GM21447 (cell line): ENCODE data around the gene SLITRK6.
"Not testable (repeated sequence)": the region's sequence is repeated elsewhere in the genome, so short reads cannot be mapped to it uniquely, and the experiment has no call there.

Experiments
- ATAC-seq: cut with Tn5 transposase; IDR thresholded peaks from one replicate; pipeline ENCODE4 v1.9.1; 2021; ENCODE audit not compliant: unreplicated experiment

Gene SLITRK6, protein sequence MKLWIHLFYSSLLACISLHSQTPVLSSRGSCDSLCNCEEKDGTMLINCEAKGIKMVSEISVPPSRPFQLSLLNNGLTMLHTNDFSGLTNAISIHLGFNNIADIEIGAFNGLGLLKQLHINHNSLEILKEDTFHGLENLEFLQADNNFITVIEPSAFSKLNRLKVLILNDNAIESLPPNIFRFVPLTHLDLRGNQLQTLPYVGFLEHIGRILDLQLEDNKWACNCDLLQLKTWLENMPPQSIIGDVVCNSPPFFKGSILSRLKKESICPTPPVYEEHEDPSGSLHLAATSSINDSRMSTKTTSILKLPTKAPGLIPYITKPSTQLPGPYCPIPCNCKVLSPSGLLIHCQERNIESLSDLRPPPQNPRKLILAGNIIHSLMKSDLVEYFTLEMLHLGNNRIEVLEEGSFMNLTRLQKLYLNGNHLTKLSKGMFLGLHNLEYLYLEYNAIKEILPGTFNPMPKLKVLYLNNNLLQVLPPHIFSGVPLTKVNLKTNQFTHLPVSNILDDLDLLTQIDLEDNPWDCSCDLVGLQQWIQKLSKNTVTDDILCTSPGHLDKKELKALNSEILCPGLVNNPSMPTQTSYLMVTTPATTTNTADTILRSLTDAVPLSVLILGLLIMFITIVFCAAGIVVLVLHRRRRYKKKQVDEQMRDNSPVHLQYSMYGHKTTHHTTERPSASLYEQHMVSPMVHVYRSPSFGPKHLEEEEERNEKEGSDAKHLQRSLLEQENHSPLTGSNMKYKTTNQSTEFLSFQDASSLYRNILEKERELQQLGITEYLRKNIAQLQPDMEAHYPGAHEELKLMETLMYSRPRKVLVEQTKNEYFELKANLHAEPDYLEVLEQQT

DNA sequence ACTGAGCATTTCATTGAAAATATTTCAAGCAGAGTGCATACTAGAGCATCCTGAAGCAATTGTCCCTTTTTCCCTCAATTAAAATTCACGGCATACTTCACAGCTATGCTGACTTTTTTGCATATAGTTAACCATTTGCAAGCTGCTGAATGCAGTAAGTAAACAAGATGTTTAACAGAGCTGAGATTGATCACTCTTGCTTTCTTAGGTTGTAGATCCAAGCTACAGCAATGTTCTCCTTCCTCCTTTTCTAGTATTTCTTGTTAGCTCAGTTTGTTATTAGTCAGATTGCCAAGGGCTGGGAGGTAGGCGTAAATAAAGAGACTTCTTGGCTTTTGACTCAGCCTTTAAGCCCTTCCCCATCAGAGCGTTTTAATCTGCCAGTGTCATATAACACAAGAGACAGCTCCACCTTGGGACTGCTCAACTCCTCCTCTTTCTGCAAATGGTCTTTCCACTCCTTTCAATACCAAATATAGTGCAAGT is at the start of gene SLITRK6:
Gene SLITRK6, minus strand, starts transcription at position 323 of the 486 bp plus-strand sequence. CDS start 2,911 bp downstream, outside the sequence.
- no peak for ATAC-seq

DNA sequence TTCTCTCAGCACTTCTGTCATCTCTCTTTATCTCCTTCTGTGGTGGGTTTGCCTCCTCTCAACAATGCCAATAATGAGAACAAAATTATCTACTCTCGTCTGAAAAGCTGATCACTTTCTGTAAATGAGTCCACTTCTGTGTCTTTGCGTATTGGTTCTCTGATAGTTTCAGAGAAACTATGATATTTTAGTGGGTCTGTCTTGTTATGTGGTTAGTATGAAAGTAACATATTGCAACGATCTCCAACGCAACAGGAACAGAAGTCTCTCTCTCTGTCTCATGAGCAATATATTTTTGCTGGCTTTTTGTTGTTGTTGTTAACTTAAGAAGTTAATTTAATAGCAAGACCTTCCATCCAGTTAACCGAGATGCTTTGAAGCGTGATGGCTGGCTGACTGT is 47.8 kb upstream of the SLITRK6 start:
- ATAC-seq, result no peak

DNA sequence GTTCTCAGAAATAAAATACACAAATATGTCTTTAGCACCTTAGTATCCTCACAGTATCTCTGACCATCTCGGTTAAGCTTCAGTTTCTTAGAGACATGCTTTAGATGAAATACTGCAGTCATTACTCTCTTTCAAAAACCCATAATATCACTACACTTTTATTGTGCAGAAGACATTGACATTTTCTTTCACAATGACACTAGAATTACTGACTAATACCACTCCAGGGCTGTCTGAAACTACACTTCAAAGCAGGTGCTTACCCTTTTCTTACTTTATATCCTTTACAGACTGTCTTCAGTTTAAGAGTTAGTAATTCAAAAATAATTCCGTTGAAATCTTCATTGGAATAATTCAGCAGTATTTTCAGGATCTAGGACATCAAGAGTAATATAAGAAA is 42.2 kb upstream of the SLITRK6 start:
- no peak for ATAC-seq

GRCh38 chr13:85833921-85834320 is 34.7 kb upstream of the SLITRK6 start:
- ATAC-seq, result no peak

DNA sequence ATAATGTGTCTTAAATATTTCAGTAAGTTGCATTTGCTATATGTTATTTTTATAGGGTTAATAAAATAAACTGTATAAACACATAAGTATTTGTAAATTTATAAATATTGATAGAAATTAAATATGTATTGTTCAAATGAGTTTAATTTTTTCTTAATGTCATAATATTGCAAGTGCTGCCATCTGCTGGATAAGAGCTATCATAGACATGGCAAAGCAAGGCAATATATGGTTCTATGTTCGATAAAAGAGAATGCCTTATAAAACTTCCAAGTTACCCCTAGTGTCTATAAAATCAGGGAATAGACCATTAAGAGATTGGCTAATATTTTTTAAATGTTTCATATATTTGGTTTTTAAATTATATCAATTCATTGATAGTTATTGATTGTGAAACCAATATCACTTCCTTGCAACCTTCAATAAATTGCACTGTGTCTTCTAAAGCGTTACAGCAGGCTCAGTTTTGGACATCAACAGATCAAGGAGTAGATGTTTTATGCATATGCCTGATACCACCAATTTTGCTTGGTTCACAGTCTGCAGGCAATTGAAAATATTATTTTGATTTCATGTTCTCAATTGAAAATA is 29.0 kb upstream of the SLITRK6 start:
- no peak for ATAC-seq

- ATAC-seq, result no peak
These were observed 26.2 kb upstream of the SLITRK6 start for GRCh38 chr13:85825454-85825853.

- ATAC-seq, result no peak
These were observed 24.6 kb upstream of the SLITRK6 start for GRCh38 chr13:85823832-85824231.

GRCh38 chr13:85819513-85819912 is 20.3 kb upstream of the SLITRK6 start:
- no peak for ATAC-seq

GRCh38 chr13:85816413-85816812 is 17.2 kb upstream of the SLITRK6 start:
- ATAC-seq, result no peak

DNA sequence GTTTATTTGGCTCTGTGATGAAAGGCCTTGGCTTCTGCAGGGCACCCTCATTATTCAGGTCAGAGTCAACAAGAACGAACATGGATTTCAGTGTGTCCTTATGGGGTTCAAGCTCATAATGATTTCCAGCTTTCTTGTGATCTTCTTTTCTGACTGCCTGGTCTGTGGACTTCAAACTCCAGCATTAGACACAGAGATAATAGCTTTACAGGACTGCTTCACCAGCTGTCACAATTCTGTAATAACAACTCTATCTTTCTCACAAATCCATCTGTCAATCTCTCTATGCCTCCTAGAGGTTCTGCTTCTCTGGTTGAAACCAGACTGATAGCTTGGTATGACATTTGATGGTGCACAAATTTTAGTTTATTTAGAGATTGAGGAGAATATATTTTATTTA is 13.1 kb upstream of the SLITRK6 start:
- ATAC-seq, result no peak

DNA sequence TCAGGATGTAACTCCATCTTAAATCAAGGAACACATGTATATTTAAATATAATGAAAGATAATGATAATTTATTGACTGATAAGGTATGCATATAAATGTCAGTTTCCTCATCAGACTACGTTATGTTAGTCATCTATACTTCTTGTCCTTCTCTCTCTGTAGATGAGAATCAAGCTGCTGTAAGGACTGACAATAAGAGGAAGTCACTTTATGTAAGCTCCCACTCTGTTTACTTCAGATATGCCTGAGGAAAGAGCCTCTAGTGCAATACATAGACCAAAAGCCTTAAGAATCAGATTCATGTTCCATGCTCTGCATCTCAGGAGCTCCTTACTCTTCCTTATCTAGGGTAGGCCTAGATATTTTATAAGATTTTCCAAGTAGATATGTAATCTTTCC is 9.6 kb upstream of the SLITRK6 start:
- no peak for ATAC-seq

DNA sequence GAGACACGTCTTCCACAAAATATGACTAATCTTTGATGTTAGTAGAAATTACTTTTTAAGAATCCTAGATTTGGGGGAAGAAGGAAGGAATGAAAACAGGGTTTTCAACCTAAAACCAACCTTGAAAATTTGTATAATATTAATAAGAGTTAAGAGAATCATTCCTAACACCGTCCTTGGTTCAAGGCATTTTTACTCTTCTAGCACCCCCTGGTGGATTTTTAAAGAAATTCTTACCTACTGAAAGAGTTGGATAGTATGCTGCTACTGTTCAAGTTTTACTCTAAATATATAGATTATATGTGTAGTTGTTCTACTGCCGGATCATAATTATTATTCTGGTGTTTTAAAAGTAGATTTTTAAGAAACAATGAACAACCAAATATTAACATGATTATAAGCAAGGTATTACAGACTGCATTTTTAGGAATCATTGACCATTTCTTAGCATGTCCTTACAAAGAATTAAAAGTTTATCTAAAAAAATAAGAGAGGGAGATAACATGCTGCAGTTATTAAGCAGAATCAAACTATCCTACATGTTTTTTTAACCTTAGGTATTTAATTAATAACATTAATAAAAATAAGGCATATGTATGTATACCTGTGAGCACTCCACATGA is 7.4 kb upstream of the SLITRK6 start:
- peak; percentile 81 for ATAC-seq

DNA sequence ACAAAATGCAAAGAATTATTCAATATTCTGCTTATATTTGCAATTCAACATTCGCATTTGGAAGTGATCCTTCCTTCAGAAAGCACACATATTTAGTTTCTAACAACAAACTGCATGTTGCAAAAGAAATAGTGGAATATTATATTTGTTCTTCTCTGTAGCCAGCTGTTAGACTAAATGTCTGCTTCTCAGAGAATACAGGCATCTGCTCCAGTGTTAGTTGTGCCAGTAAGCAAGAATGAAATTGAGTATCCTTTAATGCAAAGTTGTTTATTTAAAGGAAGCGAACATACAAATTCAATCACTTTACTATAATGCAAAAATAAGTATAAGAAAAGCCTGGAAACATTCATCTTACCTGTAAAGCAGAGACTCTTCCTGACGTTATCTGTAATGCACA is 663 bp downstream of the SLITRK6 start:
- no peak for ATAC-seq

GRCh38 chr13:85797311-85797710 is 1.9 kb downstream of the SLITRK6 start:
- no peak for ATAC-seq

GRCh38 chr13:85785205-85785604 is 14.0 kb downstream of the SLITRK6 start:
- ATAC-seq, result no peak

DNA sequence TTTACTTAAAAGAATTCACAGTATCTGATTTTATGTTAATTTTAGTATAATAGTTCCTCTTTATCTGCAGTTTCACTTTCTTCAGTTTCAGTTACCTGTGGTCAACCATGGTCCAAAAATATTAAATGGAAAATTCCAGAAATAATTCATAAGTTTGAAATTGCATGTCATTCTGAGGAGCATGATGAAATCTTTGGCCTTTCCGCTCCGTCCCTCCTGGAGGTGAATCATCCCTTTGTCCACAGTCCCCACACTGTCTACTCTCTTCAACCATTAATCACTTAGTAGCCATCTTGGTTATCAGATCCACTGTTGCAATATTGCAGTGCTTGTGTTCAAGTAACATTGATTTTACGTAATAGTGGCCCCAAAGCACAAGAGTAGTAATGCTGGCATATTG is 26.9 kb downstream of the SLITRK6 start:
- ATAC-seq, result no peak

- no peak for ATAC-seq
These were observed 27.4 kb downstream of the SLITRK6 start for GRCh38 chr13:85771856-85772255.

GRCh38 chr13:85768946-85769345 is 30.3 kb downstream of the SLITRK6 start:
- no peak for ATAC-seq

DNA sequence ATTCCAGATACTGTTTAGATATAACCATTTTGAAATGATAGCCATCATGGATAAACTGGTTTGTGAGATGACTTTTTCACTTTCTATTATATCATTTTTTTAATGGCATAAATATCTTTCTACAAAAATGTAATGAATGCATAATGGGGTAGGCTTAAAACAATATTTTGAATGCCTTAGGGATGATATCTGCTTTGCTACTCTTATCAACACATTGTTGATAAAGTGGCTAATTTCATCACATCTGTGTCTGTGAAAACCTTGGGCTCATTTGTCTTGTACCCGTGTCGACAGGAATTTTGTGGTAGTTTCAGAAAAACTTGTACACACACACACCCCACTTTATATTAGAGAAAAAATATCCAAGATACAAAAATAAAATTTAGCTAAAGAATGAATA is 44.1 kb downstream of the SLITRK6 start:
- ATAC-seq, result no peak

DNA sequence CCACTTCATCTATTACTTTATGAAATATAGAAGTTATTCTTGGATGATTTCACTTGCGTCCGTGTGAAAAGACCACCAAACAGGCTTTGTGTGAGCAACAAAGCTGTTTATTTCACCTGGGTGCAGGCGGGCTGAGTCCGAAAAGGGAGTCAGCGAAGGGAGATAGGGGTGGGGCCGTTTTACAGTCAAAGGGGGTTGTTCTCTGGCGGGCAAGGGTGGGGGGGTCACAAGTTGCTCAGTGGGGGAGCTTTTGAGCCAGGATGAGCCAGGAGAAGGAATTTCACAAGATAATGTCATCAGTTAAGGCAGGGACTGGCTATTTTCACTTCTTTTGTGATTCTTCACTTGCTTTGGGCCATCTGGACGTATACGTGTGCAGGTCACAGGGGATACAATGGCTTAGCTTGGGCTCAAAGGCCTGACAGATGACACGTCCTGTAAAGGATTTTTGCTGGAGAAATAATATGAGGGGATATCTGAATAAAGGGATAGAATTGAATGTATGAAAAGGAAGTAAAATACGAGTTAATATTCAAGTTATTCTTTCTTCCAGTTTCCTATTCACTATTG is 55.9 kb downstream of the SLITRK6 start:
- ATAC-seq, result not testable (repeated sequence)
